Peyer's patch (tissue), 4 donors: ENCODE data around the gene RASSF3.

ENCODE experiments used
- POLR2A ChIP-seq, 2 donors: fragments of 450-650 bp; IDR thresholded peaks; one replicate each; pipeline ENCODE4 v1.5.1; 2017; ENCODE audit warnings: antibody characterized with exemption in 2 of 2, mild to moderate bottlenecking in 2 of 2, moderate library complexity in 2 of 2
- TF ChIP-seq, protein P1 (sequence below), 6 experiments: fragments of 450-650 bp in 4 of 6; fragments of 200-600 bp in 2 of 6; sonication (generic) in 1 of 6; IDR thresholded peaks; one replicate each; pipeline ENCODE4 v1.5.1; 2017 to 2019; ENCODE audit warnings: antibody characterized with exemption in 6 of 6, mild to moderate bottlenecking in 3 of 6, moderate library complexity in 1 of 6

- TF ChIP-seq, protein P1, sequence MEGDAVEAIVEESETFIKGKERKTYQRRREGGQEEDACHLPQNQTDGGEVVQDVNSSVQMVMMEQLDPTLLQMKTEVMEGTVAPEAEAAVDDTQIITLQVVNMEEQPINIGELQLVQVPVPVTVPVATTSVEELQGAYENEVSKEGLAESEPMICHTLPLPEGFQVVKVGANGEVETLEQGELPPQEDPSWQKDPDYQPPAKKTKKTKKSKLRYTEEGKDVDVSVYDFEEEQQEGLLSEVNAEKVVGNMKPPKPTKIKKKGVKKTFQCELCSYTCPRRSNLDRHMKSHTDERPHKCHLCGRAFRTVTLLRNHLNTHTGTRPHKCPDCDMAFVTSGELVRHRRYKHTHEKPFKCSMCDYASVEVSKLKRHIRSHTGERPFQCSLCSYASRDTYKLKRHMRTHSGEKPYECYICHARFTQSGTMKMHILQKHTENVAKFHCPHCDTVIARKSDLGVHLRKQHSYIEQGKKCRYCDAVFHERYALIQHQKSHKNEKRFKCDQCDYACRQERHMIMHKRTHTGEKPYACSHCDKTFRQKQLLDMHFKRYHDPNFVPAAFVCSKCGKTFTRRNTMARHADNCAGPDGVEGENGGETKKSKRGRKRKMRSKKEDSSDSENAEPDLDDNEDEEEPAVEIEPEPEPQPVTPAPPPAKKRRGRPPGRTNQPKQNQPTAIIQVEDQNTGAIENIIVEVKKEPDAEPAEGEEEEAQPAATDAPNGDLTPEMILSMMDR (IDR thresholded peaks at IDR 0.05) = no peak
- no peak for TF ChIP-seq POLR2A (IDR thresholded peaks at IDR 0.05)
Measured at GRCh38 chr12:64691795-64692583, 81.7 kb downstream of the RASSF3 start.
